KOPT-K1 (cell line): ENCODE data around the gene SELENOS.

Source experiments
- H3K27ac ChIP-seq: fragments of 200-600 bp; sonication (generic); 2 replicates; pipeline ENCODE4 v1.5.1; 2016; ENCODE audit warnings: antibody characterized with exemption, mild to moderate bottlenecking, low read depth, low read length; ENCODE audit not compliant: poor library complexity, severe bottlenecking
- H3K36me3 ChIP-seq: fragments of 200-600 bp; sonication (generic); 2 replicates; pipeline ENCODE4 v1.5.1; 2017; ENCODE audit warnings: antibody characterized with exemption, mild to moderate bottlenecking, low read length, moderate library complexity; ENCODE audit not compliant: insufficient read depth
- H3K9me3 ChIP-seq: fragments of 200-600 bp; sonication (generic); 2 replicates; pipeline ENCODE4 v1.5.1; 2017; ENCODE audit warnings: antibody characterized with exemption, low read length, mild to moderate bottlenecking; ENCODE audit not compliant: insufficient read depth, poor library complexity, severe bottlenecking

SELENOS gene

GRCh38 chr15:101269479-101270223 lies 7.6 kb downstream of the SELENOS start:
- no peak overlapping the region for H3K27ac ChIP-seq
- H3K36me3 ChIP-seq = peaks cover 52% of the 10 kb centered on the region
- no peaks in the 10 kb centered on the region for H3K9me3 ChIP-seq

- Histone ChIP-seq H3K9me3 (no peaks in the 10 kb centered on the region), H3K27ac (no peak overlapping the region), H3K36me3 (peaks cover 31% of the 10 kb centered on the region)
These were observed 9.8 kb downstream of the SELENOS start for GRCh38 chr15:101267320-101268104.

GRCh38 chr15:101266787-101267186 lies 10.5 kb downstream of the SELENOS start:
- no peak overlapping the region for H3K27ac ChIP-seq
- H3K36me3 ChIP-seq = peaks cover 23% of the 10 kb centered on the region
- no peaks in the 10 kb centered on the region for H3K9me3 ChIP-seq

GRCh38 chr15:101266034-101266433 lies 11.3 kb downstream of the SELENOS start:
- H3K36me3 ChIP-seq = peaks cover 16% of the 10 kb centered on the region
- no peak overlapping the region for H3K27ac ChIP-seq
- H3K9me3 ChIP-seq = no peaks in the 10 kb centered on the region

GRCh38 chr15:101264911-101265641 lies 12.2 kb downstream of the SELENOS start:
- Histone ChIP-seq H3K27ac (no peak overlapping the region), H3K36me3 (peaks cover 6% of the 10 kb centered on the region), H3K9me3 (no peaks in the 10 kb centered on the region)

- Histone ChIP-seq H3K36me3 (no peaks in the 10 kb centered on the region; the same call in 1 of the 2 replicates), H3K9me3 (no peaks in the 10 kb centered on the region), H3K27ac (no peak overlapping the region)
These were observed 13.3 kb downstream of the SELENOS start for GRCh38 chr15:101264011-101264410.

GRCh38 chr15:101262551-101262950 lies 14.7 kb downstream of the SELENOS start:
- Histone ChIP-seq H3K36me3 (no peaks in the 10 kb centered on the region), H3K9me3 (no peaks in the 10 kb centered on the region), H3K27ac (no peak overlapping the region)

GRCh38 chr15:101258238-101259144 lies 18.8 kb downstream of the SELENOS start:
- Histone ChIP-seq H3K27ac (no peak overlapping the region), H3K9me3 (no peaks in the 10 kb centered on the region)

GRCh38 chr15:101256757-101257156 lies 20.5 kb downstream of the SELENOS start:
- no peaks in the 10 kb centered on the region for H3K36me3 ChIP-seq
- H3K27ac ChIP-seq = no peak overlapping the region
- H3K9me3 ChIP-seq = no peaks in the 10 kb centered on the region

More at GRCh38 chr15:101258238-101259144, 18.8 kb downstream of the SELENOS start:
- no peaks in the 10 kb centered on the region for H3K36me3 ChIP-seq

GRCh38 chr15:101255615-101256241 lies 21.6 kb downstream of the SELENOS start:
- H3K27ac ChIP-seq = peak overlapping the region; percentile 43

GRCh38 chr15:101255051-101255395 lies 22.3 kb downstream of the SELENOS start:
- Histone ChIP-seq H3K27ac (peak overlapping the region; percentile 19), H3K9me3 (no peaks in the 10 kb centered on the region), H3K36me3 (no peaks in the 10 kb centered on the region)

More at GRCh38 chr15:101255615-101256241, 21.6 kb downstream of the SELENOS start:
- Histone ChIP-seq H3K9me3 (no peaks in the 10 kb centered on the region), H3K36me3 (no peaks in the 10 kb centered on the region)

GRCh38 chr15:101254157-101255050 lies 22.9 kb downstream of the SELENOS start:
- no peaks in the 10 kb centered on the region for H3K36me3 ChIP-seq
- H3K27ac ChIP-seq = peak overlapping the region; percentile 19
- H3K9me3 ChIP-seq = no peaks in the 10 kb centered on the region

GRCh38 chr15:101252836-101253235 lies 24.4 kb downstream of the SELENOS start:
- Histone ChIP-seq H3K9me3 (no peaks in the 10 kb centered on the region), H3K27ac (peak overlapping the region; percentile 67), H3K36me3 (peaks cover 5% of the 10 kb centered on the region; the same call in 1 of the 2 replicates)
